HFFc6 (cell line): ENCODE data around the gene TRIM34. TPM values are rescaled to one million over a fixed set of nuclear protein-coding genes. Genes with fewer than 3 reads are reported as not detected.
"Not testable (repeated sequence)": the region's sequence is repeated elsewhere in the genome, so short reads cannot be mapped to it uniquely, and the experiment has no call there.

Source experiments
- DNase-seq: peaks from one replicate; pipeline ENCODE4 v3.0.0-alpha.2; 2018
- H3K27ac Mint-ChIP-seq: 2 replicates; pipeline ENCODE4 v1.8.0; 2020; ENCODE audit warnings: mild to moderate bottlenecking, mixed read lengths
- H3K27me3 Mint-ChIP-seq: 2 replicates; pipeline ENCODE4 v1.8.0; 2021; ENCODE audit warnings: mild to moderate bottlenecking, moderate library complexity, mixed read lengths; ENCODE audit not compliant: insufficient read depth
- H3K36me3 Mint-ChIP-seq: 2 replicates; pipeline ENCODE4 v1.8.0; 2021; ENCODE audit warnings: low read depth, mixed read lengths
- H3K4me1 Mint-ChIP-seq: 2 replicates; pipeline ENCODE4 v1.8.0; 2020; ENCODE audit warnings: low read depth, mixed read lengths
- H3K4me3 Mint-ChIP-seq: 2 replicates; pipeline ENCODE4 v1.8.0; 2020; ENCODE audit warnings: mild to moderate bottlenecking, moderate library complexity, mixed read lengths
- H3K9me3 Mint-ChIP-seq: 2 replicates; pipeline ENCODE4 v1.8.0; 2020; ENCODE audit warnings: mild to moderate bottlenecking, mixed read lengths
- total RNA-seq, 6 experiments: library from RNA; stranded (reverse); fragmentation: NEBNext Ultra II Directional; extraction: Animal tissue kit (Norgen Biotek cat#: 25700); gene quantifications; 2 replicates in 1 of 6; 3 replicates in 5 of 6; pipeline ENCODE4 v1.2.3, GENCODE V29; 2021
- TF ChIP-seq, protein P1 (sequence below): fragments of 200-600 bp; sonication (generic); IDR thresholded peaks from 2 replicates; pipeline ENCODE4 v1.5.0; 2021; ENCODE audit warnings: antibody characterized with exemption, mild to moderate bottlenecking

The TRIM34 gene
- total RNA-seq, 6 experiments from 2014 or later, result 3.8 to 6.9 (median 4.9) TPM

DNA sequence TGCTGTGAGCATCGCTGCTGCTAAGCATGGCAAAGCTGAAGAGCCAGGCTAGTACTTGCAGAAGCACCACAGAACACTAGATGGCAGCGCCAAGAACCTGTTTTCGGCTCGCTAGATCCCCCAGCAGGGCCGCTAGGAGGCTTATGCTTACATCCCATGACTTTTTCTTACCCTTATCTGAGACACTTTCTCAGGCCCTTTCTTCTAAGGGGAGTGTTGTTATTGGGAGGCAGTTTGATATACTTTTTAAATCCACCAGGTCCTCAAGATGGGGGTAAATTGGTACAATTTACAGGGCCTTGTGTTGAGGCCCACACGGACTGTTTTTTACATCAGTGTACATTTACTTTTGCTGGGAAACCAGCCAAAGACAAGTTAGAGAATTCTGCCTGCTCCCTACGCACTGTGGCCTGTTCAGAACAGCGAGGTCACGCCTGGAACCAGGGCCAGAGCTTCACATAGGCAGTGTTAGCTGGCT, 24.4 kb upstream of the TRIM34 start:
- Mint-ChIP-seq H3K27me3 (peaks cover 3% of the 10 kb centered on the region), H3K36me3 (no peaks in the 10 kb centered on the region), H3K4me3 (no peak overlapping the region), H3K4me1 (peaks cover 67% of the 10 kb centered on the region), H3K9me3 (no peaks in the 10 kb centered on the region), H3K27ac (no peak overlapping the region)
- peak; percentile 25 for DNase-seq
- TF ChIP-seq, protein P1, sequence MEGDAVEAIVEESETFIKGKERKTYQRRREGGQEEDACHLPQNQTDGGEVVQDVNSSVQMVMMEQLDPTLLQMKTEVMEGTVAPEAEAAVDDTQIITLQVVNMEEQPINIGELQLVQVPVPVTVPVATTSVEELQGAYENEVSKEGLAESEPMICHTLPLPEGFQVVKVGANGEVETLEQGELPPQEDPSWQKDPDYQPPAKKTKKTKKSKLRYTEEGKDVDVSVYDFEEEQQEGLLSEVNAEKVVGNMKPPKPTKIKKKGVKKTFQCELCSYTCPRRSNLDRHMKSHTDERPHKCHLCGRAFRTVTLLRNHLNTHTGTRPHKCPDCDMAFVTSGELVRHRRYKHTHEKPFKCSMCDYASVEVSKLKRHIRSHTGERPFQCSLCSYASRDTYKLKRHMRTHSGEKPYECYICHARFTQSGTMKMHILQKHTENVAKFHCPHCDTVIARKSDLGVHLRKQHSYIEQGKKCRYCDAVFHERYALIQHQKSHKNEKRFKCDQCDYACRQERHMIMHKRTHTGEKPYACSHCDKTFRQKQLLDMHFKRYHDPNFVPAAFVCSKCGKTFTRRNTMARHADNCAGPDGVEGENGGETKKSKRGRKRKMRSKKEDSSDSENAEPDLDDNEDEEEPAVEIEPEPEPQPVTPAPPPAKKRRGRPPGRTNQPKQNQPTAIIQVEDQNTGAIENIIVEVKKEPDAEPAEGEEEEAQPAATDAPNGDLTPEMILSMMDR, result peak; percentile 75

DNA sequence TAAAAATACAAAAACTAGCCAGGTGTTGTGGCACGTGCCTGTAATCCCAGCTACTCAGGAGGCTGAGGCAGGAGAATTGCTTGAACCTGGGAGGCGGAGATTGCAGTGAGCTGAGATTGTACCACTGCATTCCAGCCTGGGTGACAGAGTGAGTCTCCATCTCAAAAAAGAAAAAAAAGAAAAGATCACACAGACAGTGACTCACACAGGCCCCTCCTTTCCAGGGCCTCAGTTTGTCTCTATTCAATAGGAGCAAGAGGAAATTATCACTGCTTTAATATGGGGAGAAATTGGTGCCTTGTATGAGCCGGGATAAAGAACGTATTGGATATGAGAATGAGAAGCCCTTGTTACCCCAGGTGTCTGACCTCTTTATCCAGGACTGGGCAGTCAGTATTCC, 22.0 kb upstream of the TRIM34 start:
- H3K27ac Mint-ChIP-seq, result peak overlapping the region; percentile 7; the same call in 1 of the 2 replicates
- peak; percentile 15 for DNase-seq
- not testable (repeated sequence) for H3K9me3 Mint-ChIP-seq, H3K4me3 Mint-ChIP-seq, H3K27me3 Mint-ChIP-seq, H3K36me3 Mint-ChIP-seq
- peaks cover 62% of the 10 kb centered on the region for H3K4me1 Mint-ChIP-seq

DNA sequence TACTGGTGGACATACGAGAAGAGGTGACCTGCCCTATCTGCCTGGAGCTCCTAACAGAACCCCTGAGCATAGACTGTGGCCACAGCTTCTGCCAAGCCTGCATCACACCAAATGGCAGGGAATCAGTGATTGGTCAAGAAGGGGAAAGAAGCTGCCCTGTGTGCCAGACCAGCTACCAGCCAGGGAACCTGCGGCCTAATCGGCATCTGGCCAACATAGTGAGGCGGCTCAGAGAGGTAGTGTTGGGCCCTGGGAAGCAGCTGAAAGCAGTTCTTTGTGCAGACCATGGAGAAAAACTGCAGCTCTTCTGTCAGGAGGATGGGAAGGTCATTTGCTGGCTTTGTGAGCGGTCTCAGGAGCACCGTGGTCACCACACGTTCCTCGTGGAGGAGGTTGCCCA, 21.5 kb upstream of the TRIM34 start:
- no peak overlapping the region for H3K4me3 Mint-ChIP-seq
- peak overlapping the region; percentile 7; the same call in 1 of the 2 replicates for H3K27ac Mint-ChIP-seq
- H3K36me3 Mint-ChIP-seq, result no peaks in the 10 kb centered on the region
- no peak for DNase-seq
- no peaks in the 10 kb centered on the region for H3K9me3 Mint-ChIP-seq
- no peaks in the 10 kb centered on the region; the same call in 1 of the 2 replicates for H3K27me3 Mint-ChIP-seq
- TF ChIP-seq, protein P1, result no peak
- H3K4me1 Mint-ChIP-seq, result peaks cover 57% of the 10 kb centered on the region

DNA sequence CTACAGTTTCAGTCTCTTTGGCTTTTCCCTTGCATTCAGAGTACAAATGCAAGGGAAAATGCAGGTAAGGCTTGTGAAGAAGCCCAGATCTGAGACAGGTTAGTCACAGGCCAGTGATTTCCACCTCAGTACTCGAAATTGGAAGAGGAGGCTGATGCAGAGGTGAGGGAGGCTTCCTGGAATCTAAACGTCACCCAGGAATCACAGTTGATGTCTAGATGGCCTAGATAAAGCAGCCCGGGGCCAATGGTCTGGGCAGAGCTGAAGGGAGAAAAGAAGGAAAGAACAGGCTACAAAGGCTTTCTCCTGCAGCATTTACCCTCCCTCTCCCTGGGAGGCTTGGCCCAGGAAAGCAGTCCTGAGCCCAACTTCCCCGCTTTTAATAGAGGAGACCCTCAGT, 19.9 kb upstream of the TRIM34 start:
- TF ChIP-seq, protein P1, result no peak

DNA sequence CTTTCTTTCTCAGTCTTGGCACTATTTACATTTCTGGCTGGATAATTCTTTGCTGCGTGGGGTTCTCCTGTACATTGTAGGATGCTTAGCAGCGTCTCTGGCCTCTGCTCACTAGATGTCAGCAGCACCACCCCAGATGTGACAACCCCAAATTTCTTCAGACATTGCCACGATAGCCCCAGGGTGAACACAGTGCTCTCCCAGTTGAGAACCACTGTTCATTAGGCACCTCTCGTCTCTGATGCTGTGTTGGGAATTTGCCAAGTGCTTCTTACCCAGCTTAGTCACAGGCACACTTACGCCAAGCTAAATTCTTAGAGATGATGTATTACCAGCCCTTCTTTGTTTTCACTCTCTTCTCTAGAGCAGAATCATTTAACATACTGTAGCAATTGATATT, 19.0 kb upstream of the TRIM34 start:
- DNase-seq, result peak; percentile 96
- Mint-ChIP-seq H3K36me3 (no peaks in the 10 kb centered on the region), H3K4me1 (peaks cover 48% of the 10 kb centered on the region), H3K27me3 (no peaks in the 10 kb centered on the region; the same call in 1 of the 2 replicates), H3K27ac (peak overlapping the region; percentile 85), H3K9me3 (no peaks in the 10 kb centered on the region), H3K4me3 (peak overlapping the region; percentile 66)
- TF ChIP-seq, protein P1, result peak; percentile 65; the same call in 1 of the 2 replicates

More for the DNA sequence above, 19.9 kb upstream of the TRIM34 start:
- Mint-ChIP-seq H3K36me3 (no peaks in the 10 kb centered on the region), H3K27me3 (no peaks in the 10 kb centered on the region; the same call in 1 of the 2 replicates), H3K9me3 (no peaks in the 10 kb centered on the region), H3K4me1 (peaks cover 48% of the 10 kb centered on the region), H3K27ac (peak overlapping the region; percentile 85), H3K4me3 (peak overlapping the region; percentile 22; the same call in 1 of the 2 replicates)
- DNase-seq, result peak; percentile 38

DNA sequence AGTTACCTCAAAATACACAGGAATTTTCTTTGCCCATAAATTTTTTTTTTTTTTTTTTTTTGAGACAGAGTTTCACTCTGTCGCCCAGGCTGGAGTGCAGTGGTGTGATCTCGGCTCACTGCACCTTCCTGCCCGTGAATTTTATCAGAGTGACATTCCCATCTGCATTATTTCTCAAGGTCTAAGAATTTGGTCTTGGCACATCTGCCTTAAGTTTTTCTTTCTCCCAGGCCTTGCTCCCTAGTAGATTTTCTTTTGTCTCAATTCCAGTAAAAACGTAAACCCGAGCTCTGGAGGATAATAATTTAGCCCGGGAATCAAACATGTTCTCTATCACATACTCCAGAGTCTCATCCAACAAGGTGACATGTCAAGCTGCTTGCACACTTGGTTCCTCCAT, 16.0 kb upstream of the TRIM34 start:
- no peak for DNase-seq
- Mint-ChIP-seq H3K27me3 (no peaks in the 10 kb centered on the region; the same call in 1 of the 2 replicates), H3K9me3 (no peaks in the 10 kb centered on the region), H3K27ac (no peak overlapping the region), H3K4me3 (no peak overlapping the region), H3K36me3 (no peaks in the 10 kb centered on the region), H3K4me1 (peaks cover 28% of the 10 kb centered on the region)
- TF ChIP-seq, protein P1, result no peak
